Endometrial microvascular endothelial cells (primary cell): Measurements from ENCODE around the gene TMEM30B. TPM values are rescaled to one million over a fixed set of nuclear protein-coding genes. Genes with fewer than 3 reads are reported as not detected.

Source experiments
- in situ Hi-C: cut with HindIII; loops from 2 replicates; pipeline ENCODE4 v1.10.0; 2017; ENCODE audit warnings: low sequenced_read_pairs, low pct_unique_long_range_greater_than_20kb; ENCODE audit errors: inconsistent ontology term
- total RNA-seq: library from RNA; depleted of rRNA; stranded (reverse); fragments of >200 nt; gene quantifications from one replicate; pipeline ENCODE4 v1.2.3, GENCODE V29; 2015; ENCODE audit errors: inconsistent ontology term

The TMEM30B gene
- total RNA-seq, 1 donor from 2014 or later: 0.09 TPM

- in situ Hi-C loops: no loop called here
Measured at GRCh38 chr14:61252369-61253063, 28.6 kb downstream of the TMEM30B start.

GRCh38 chr14:61250063-61250462, 31.1 kb downstream of the TMEM30B start:
- in situ Hi-C loops: no loop called here

- in situ Hi-C loops: loop anchor here (25.0 kb wide), 1 partner anchor 611 kb away; the partner anchor contains the start of gene SIX1
Measured at GRCh38 chr14:61247935-61248334, 33.2 kb downstream of the TMEM30B start.

GRCh38 chr14:61246721-61247120, 34.4 kb downstream of the TMEM30B start:
- in situ Hi-C loops: loop anchor here (25.0 kb wide), 1 partner anchor 609 kb away; the partner anchor contains the start of gene SIX1

GRCh38 chr14:61244009-61244408, 37.1 kb downstream of the TMEM30B start:
- in situ Hi-C loops: loop anchor here (25.0 kb wide), 1 partner anchor 607 kb away; the partner anchor contains the start of gene SIX1

- in situ Hi-C loops: loop anchor here (25.0 kb wide), 1 partner anchor 603 kb away; the partner anchor contains the start of gene SIX1
Measured at GRCh38 chr14:61240206-61240605, 40.9 kb downstream of the TMEM30B start.

- in situ Hi-C loops: loop anchor here (25.0 kb wide), 1 partner anchor 602 kb away; the partner anchor contains the start of gene SIX1
Measured at GRCh38 chr14:61239285-61239684, 41.9 kb downstream of the TMEM30B start.

- in situ Hi-C loops: loop anchor here (25.0 kb wide), 1 partner anchor 601 kb away; the partner anchor contains the start of gene SIX1
Measured at GRCh38 chr14:61238611-61239245, 42.4 kb downstream of the TMEM30B start.

GRCh38 chr14:61234215-61234916, 46.8 kb downstream of the TMEM30B start:
- in situ Hi-C loops: loop anchor here (25.0 kb wide), 1 partner anchor 597 kb away; the partner anchor contains the start of gene SIX1

- in situ Hi-C loops: loop anchor here (25.0 kb wide), 1 partner anchor 596 kb away; the partner anchor contains the start of gene SIX1
Measured at GRCh38 chr14:61233436-61233956, 47.6 kb downstream of the TMEM30B start.

GRCh38 chr14:61231810-61232209, 49.3 kb downstream of the TMEM30B start:
- in situ Hi-C loops: loop anchor here (25.0 kb wide), 1 partner anchor 595 kb away; the partner anchor contains the start of gene SIX1

- in situ Hi-C loops: loop anchor here (25.0 kb wide), 1 partner anchor 593 kb away; the partner anchor contains the start of gene SIX1
Measured at GRCh38 chr14:61229981-61230380, 51.2 kb downstream of the TMEM30B start.

GRCh38 chr14:61229475-61229888, 51.7 kb downstream of the TMEM30B start:
- in situ Hi-C loops: loop anchor here (25.0 kb wide), 1 partner anchor 592 kb away; the partner anchor contains the start of gene SIX1

GRCh38 chr14:61227884-61228591, 53.1 kb downstream of the TMEM30B start:
- in situ Hi-C loops: loop anchor here (25.0 kb wide), 1 partner anchor 591 kb away; the partner anchor contains the start of gene SIX1
